DND-41 (cell line): ENCODE results near the gene PPAN.

Experiments used
- EZH2 ChIP-seq: IDR thresholded peaks from 3 replicates; pipeline ENCODE4 v1.6.1; 2012; ENCODE audit warnings: borderline replicate concordance, low read depth, mild to moderate bottlenecking, moderate library complexity, low read length, inconsistent platforms; ENCODE audit not compliant: severe bottlenecking
- TF ChIP-seq, protein P1 (sequence below): IDR thresholded peaks from 2 replicates; pipeline ENCODE4 v1.5.1; 2012; ENCODE audit warnings: borderline replicate concordance, low read length, moderate library complexity, mild to moderate bottlenecking; ENCODE audit not compliant: poor library complexity, severe bottlenecking; ENCODE audit errors: extremely low read depth

DNA sequence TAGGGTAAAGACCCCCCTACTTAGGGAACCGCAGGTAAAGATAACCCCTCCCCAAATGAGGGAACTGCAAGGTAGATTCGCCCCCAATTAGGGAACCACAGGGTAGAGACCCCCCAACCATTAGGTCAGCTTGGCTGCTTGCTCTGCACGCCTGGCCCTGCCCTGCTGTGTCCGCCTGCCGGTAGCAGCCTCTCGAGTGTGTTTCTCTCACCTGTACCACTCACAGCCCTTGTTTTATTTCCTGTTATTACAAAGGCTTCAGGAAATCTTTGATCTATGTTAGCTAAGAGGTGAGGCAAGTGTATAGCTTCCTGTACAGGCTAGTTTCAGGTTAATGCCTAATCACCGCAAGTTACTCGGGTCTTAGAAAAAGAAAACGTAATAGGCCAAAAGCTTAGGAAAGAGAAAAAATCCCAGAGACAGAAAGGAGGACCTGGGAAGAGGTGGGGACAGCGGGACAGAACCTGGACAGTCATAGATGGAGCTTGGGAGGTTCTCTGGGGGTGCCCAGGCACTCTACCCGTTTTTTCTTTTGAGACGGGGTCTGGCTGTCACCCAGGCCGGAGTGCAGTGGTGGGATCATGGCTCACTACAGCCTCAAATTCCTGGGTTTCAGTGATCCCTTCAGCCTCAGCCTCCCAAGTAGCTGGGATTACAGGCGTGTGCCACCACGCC, 36.7 kb downstream of the PPAN start:
- TF ChIP-seq, protein P1, sequence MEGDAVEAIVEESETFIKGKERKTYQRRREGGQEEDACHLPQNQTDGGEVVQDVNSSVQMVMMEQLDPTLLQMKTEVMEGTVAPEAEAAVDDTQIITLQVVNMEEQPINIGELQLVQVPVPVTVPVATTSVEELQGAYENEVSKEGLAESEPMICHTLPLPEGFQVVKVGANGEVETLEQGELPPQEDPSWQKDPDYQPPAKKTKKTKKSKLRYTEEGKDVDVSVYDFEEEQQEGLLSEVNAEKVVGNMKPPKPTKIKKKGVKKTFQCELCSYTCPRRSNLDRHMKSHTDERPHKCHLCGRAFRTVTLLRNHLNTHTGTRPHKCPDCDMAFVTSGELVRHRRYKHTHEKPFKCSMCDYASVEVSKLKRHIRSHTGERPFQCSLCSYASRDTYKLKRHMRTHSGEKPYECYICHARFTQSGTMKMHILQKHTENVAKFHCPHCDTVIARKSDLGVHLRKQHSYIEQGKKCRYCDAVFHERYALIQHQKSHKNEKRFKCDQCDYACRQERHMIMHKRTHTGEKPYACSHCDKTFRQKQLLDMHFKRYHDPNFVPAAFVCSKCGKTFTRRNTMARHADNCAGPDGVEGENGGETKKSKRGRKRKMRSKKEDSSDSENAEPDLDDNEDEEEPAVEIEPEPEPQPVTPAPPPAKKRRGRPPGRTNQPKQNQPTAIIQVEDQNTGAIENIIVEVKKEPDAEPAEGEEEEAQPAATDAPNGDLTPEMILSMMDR = no peak
- TF ChIP-seq EZH2 = no peak
